ENCODE measurements around the gene MOB2. TPM values are rescaled to one million over a fixed set of nuclear protein-coding genes. Genes with fewer than 3 reads are reported as not detected.
A peak's percentile ranks its signal among the peaks of the same experiment; 100 is the strongest.

MOB2 gene
- total and polyA plus RNA-seq, 9 of the 15 experiments (the other 6 are each of a cell fraction or from before 2014, with no cell fraction given), result 0.17 to 36.8 (median 19.2) TPM

- CTCF ChIA-PET (ENCODE audit: low intra/inter-chr PET ratio), result no interaction called here
- intact Hi-C loops (cut with micrococcal nuclease), result no loop called here
- peaks cover 53% of the 10 kb centered on the region for H4K20me1 ChIP-seq (replicated peaks; ENCODE audit: control insufficient read depth, insufficient read depth, low read length)
Observed at GRCh38 chr11:1487091-1487850, 692 bp upstream of the MOB2 start.

GRCh38 chr11:1485504-1485885 is 1.1 kb downstream of the MOB2 start:
- Histone ChIP-seq H3K36me3 (ENCODE audit: control insufficient read depth, insufficient read depth, low read length) (no peaks in the 10 kb centered on the region), H3K79me2 (ENCODE audit: control insufficient read depth, insufficient read depth, low read length) (no peaks in the 10 kb centered on the region), H3K4me3 (no peak overlapping the region), H3K4me1 (replicated peaks in 1 of 2; ENCODE audit: control insufficient read depth in 2 of 2, insufficient read depth in 2 of 2, low read length in 2 of 2) (peaks cover 0 to 54% of the 10 kb centered on the region in 2 experiments; a peak in 2 of 5 replicates), H3K9ac (ENCODE audit: insufficient read depth in 1 of 2, low read depth in 2 of 2, low read length in 2 of 2) (no peak overlapping the region), H3K27ac (ENCODE audit: extremely low read depth, low read depth, low read length) (no peak overlapping the region), H3K27me3 (ENCODE audit: control insufficient read depth in 2 of 2, insufficient read depth in 2 of 2, low read length in 2 of 2) (no peaks in the 10 kb centered on the region), H2AFZ (ENCODE audit: low read depth, low read length) (no peak overlapping the region), H4K20me1 (replicated peaks; ENCODE audit: control insufficient read depth, insufficient read depth, low read length) (peaks cover 42% of the 10 kb centered on the region), H3K9me3 (replicated peaks; ENCODE audit: control insufficient read depth, insufficient read depth, low read depth, low read length) (no peaks in the 10 kb centered on the region), H3K9me1 (ENCODE audit: control insufficient read depth, insufficient read depth, low read length) (no peaks in the 10 kb centered on the region), H3K4me2 (ENCODE audit: insufficient read depth, low read length) (no peak overlapping the region)
- WGBS (ENCODE audit: insufficient coverage, low coverage, missing lambda C conversion rate), result 66% methylated on average over 11 of the region's 17 CpGs
- intact Hi-C loops (cut with micrococcal nuclease), result no loop called here
- ChIA-PET CTCF (ENCODE audit: low intra/inter-chr PET ratio) (no interaction called here), POLR2A (no interaction called here)
- TF ChIP-seq, protein P1, sequence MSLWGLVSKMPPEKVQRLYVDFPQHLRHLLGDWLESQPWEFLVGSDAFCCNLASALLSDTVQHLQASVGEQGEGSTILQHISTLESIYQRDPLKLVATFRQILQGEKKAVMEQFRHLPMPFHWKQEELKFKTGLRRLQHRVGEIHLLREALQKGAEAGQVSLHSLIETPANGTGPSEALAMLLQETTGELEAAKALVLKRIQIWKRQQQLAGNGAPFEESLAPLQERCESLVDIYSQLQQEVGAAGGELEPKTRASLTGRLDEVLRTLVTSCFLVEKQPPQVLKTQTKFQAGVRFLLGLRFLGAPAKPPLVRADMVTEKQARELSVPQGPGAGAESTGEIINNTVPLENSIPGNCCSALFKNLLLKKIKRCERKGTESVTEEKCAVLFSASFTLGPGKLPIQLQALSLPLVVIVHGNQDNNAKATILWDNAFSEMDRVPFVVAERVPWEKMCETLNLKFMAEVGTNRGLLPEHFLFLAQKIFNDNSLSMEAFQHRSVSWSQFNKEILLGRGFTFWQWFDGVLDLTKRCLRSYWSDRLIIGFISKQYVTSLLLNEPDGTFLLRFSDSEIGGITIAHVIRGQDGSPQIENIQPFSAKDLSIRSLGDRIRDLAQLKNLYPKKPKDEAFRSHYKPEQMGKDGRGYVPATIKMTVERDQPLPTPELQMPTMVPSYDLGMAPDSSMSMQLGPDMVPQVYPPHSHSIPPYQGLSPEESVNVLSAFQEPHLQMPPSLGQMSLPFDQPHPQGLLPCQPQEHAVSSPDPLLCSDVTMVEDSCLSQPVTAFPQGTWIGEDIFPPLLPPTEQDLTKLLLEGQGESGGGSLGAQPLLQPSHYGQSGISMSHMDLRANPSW (CRISPR knock-in tag; IDR thresholded peaks at IDR 0.05), result no peak
- no peak for TF ChIP-seq ARID1B (IDR thresholded peaks at IDR 0.05)
- TF ChIP-seq EGR1 (conservative IDR thresholded peaks at IDR 0.05), result peak; percentile 65
- no peak for TF ChIP-seq LARP7 (IDR thresholded peaks at IDR 0.05)
- TF ChIP-seq POLR2G (IDR thresholded peaks at IDR 0.05; ENCODE audit: low read depth, low read length), result 0 out of 2 replicates have a peak, but pooled peaks have one; percentile 12
- TF ChIP-seq NCOA1 (IDR thresholded peaks at IDR 0.05; ENCODE audit: low read depth), result no peak
- TF ChIP-seq CTCF (IDR thresholded peaks at IDR 0.05 in 2 of 3, conservative IDR thresholded peaks at IDR 0.05 in 1 of 3; ENCODE audit: insufficient read depth in 2 of 3, low read depth in 1 of 3, low read length in 3 of 3), result no peak
- TF ChIP-seq RB1 (IDR thresholded peaks at IDR 0.05; ENCODE audit: low read depth), result no peak
- no peak for TF ChIP-seq EP300 (IDR thresholded peaks at IDR 0.05; ENCODE audit: low read length)
- TF ChIP-seq MECOM (CRISPR knock-in tag; IDR thresholded peaks at IDR 0.05), result no peak
- no TSS peak for BruUV-seq (replicated peaks)
- ATAC-seq (no peak), FAIRE-seq (no peak), DNase-seq (ENCODE audit: extremely low read depth in 1 of 4, low spot score in 3 of 4) (peak in 1 of 4 experiments; percentile 19)
- in situ Hi-C loops (cut with MboI), result no loop called here

More at GRCh38 chr11:1487091-1487850, 692 bp upstream of the MOB2 start:
- peaks cover 0 to 54% of the 10 kb centered on the region in 2 experiments; a peak in 2 of 5 replicates for H3K4me1 ChIP-seq (replicated peaks in 1 of 2; ENCODE audit: control insufficient read depth in 2 of 2, insufficient read depth in 2 of 2, low read length in 2 of 2)
- no TSS peak for BruUV-seq (replicated peaks)
- H3K9ac ChIP-seq (ENCODE audit: insufficient read depth in 1 of 2, low read depth in 2 of 2, low read length in 2 of 2), result no peak overlapping the region
- DNase-seq (ENCODE audit: extremely low read depth in 1 of 4, low spot score in 3 of 4) (no peak), FAIRE-seq (no peak), ATAC-seq (no peak)
- H3K9me3 ChIP-seq (replicated peaks; ENCODE audit: control insufficient read depth, insufficient read depth, low read depth, low read length), result no peaks in the 10 kb centered on the region
- H3K9me1 ChIP-seq (ENCODE audit: control insufficient read depth, insufficient read depth, low read length), result no peaks in the 10 kb centered on the region
- POLR2A ChIA-PET, result interaction anchor here (0.6 kb wide), 1 partner anchor 9 kb away, joined by 3 read pairs; no protein-coding TSS in a partner anchor
- TF ChIP-seq ELF2 (CRISPR knock-in tag; IDR thresholded peaks at IDR 0.05), result no peak
- TF ChIP-seq POLR2G (IDR thresholded peaks at IDR 0.05; ENCODE audit: low read depth, low read length), result 0 out of 2 replicates have a peak, but pooled peaks have one; percentile 6
- peaks cover 3% of the 10 kb centered on the region; the same call in 2 of the 3 replicates for H3K79me2 ChIP-seq (ENCODE audit: control insufficient read depth, insufficient read depth, low read length)
- 84% methylated on average over 13 of the region's 21 CpGs for WGBS (ENCODE audit: insufficient coverage, low coverage, missing lambda C conversion rate)
- no peak overlapping the region for H3K4me2 ChIP-seq (ENCODE audit: insufficient read depth, low read length)
- no peak overlapping the region for H3K4me3 ChIP-seq
- in situ Hi-C loops (cut with MboI), result no loop called here
- H2AFZ ChIP-seq (ENCODE audit: low read depth, low read length), result no peak overlapping the region
- H3K27me3 ChIP-seq (ENCODE audit: control insufficient read depth in 2 of 2, insufficient read depth in 2 of 2, low read length in 2 of 2), result no peaks in the 10 kb centered on the region
- no peak overlapping the region for H3K27ac ChIP-seq (ENCODE audit: extremely low read depth, low read depth, low read length)
- H3K36me3 ChIP-seq (ENCODE audit: control insufficient read depth, insufficient read depth, low read length), result no peaks in the 10 kb centered on the region
